Natural killer cell (primary cell): Measurements from ENCODE around the gene TRIM42. TPM values are rescaled to one million over a fixed set of nuclear protein-coding genes. Genes with fewer than 3 reads are reported as not detected.

Experiments used
- ATAC-seq, 3 donors: fragments of 150-1000 bp in 2 of 3; fragments of 200-7000 bp in 1 of 3; cut with Tn5 transposase; 1 replicate in 1 of 3; 2 replicates in 2 of 3; pipeline ENCODE4 v1.10.0; 2021; ENCODE audit warnings: mild to moderate bottlenecking in 2 of 3, moderate library complexity in 2 of 3
- DNase-seq, 2 donors: peaks; one replicate each; pipeline versions ENCODE4 v3.0.0 to v3.0.0-alpha.2; 2013 to 2021; ENCODE audit warnings: mixed read lengths in 1 of 2
- H3K27ac ChIP-seq: one replicate; pipeline ENCODE4 v1.5.1; 2013; ENCODE audit warnings: mild to moderate bottlenecking, low read length
- H3K27me3 ChIP-seq: one replicate; pipeline ENCODE4 v1.6.1; 2013; ENCODE audit warnings: low read length; ENCODE audit not compliant: control insufficient read depth, insufficient read depth
- H3K36me3 ChIP-seq: one replicate; pipeline ENCODE4 v1.6.1; 2013; ENCODE audit warnings: low read length; ENCODE audit not compliant: control insufficient read depth, insufficient read depth
- H3K4me1 ChIP-seq: one replicate; pipeline ENCODE4 v1.6.1; 2013; ENCODE audit warnings: low read length; ENCODE audit not compliant: control insufficient read depth, insufficient read depth
- H3K4me3 ChIP-seq: one replicate; pipeline ENCODE4 v1.5.1; 2013; ENCODE audit warnings: low read length
- H3K9me3 ChIP-seq: one replicate; pipeline ENCODE4 v1.6.1; 2013; ENCODE audit warnings: low read length; ENCODE audit not compliant: control insufficient read depth, insufficient read depth
- H3K27ac Mint-ChIP-seq, 2 donors: one replicate each; pipeline ENCODE4 v1.8.0; 2022; ENCODE audit warnings: mild to moderate bottlenecking in 2 of 2, mixed read lengths in 2 of 2, moderate library complexity in 1 of 2
- H3K27me3 Mint-ChIP-seq, 2 donors: one replicate each; pipeline ENCODE4 v1.8.0; 2022; ENCODE audit warnings: low read depth in 2 of 2, mixed read lengths in 2 of 2
- H3K36me3 Mint-ChIP-seq: one replicate; pipeline ENCODE4 v1.8.0; 2022; ENCODE audit warnings: mixed read lengths
- H3K4me1 Mint-ChIP-seq, 2 donors: one replicate each; pipeline ENCODE4 v1.8.0; 2022; ENCODE audit warnings: mixed read lengths in 2 of 2
- H3K4me3 Mint-ChIP-seq: one replicate; pipeline ENCODE4 v1.8.0; 2022; ENCODE audit warnings: mild to moderate bottlenecking, moderate library complexity, mixed read lengths
- H3K9me3 Mint-ChIP-seq, 2 donors: one replicate each; pipeline ENCODE4 v1.8.0; 2022; ENCODE audit warnings: mixed read lengths in 2 of 2
- WGBS: methylation state at CpG from one replicate; pipeline ENCODE4 v1.1.7; 2013; ENCODE audit warnings: missing lambda C conversion rate; ENCODE audit not compliant: insufficient coverage; 5-methylcytosine and 5-hydroxymethylcytosine counted together
- intact Hi-C: fragments of 100-400 bp; cut with micrococcal nuclease; formaldehyde crosslinking; loops from one replicate; pipeline ENCODE4 v1.14.2; 2022
- total RNA-seq, 4 donors: library from RNA; stranded (reverse); fragments of 120-200 nt in 1 of 4; gene quantifications; one replicate each; pipeline versions ENCODE4 v1.2.3 to v1.2.4, GENCODE V29; 2013 to 2022
- TF ChIP-seq, protein P1 (sequence below): fragments of 200-600 bp; IDR thresholded peaks from one replicate; pipeline ENCODE4 v1.8.0; 2022; ENCODE audit warnings: antibody characterized with exemption

Gene TRIM42
- total RNA-seq, 3 donors from 2014 or later (not counting 1 experiment from before 2014, with no cell fraction given): not detected

DNA sequence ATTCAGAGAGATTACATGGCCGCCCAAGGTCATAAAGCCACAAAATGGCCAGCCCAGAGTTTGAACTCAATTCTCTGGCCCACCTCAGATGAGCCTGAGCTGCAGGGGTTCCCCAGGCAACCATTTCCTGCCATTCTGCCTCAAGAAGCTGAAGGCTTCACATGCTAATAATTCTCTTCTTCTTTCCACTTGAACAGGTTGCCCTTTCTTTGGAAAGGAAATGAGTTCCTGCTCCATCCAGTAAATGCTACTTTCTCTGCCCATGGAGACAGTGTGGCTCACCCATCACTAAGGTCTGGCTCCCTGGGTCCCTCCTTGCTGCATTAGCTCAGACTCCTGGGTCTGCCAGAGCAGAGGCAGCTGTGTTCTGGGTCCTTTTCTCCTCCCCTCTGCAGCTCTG lies 48.2 kb downstream of the TRIM42 start:
- H3K36me3 ChIP-seq: no peaks in the 10 kb centered on the region
- no peaks in the 10 kb centered on the region for H3K9me3 ChIP-seq
- no peak overlapping the region for H3K27ac Mint-ChIP-seq
- no peaks in the 10 kb centered on the region for H3K36me3 Mint-ChIP-seq
- no peak overlapping the region for H3K4me3 ChIP-seq
- no peaks in the 10 kb centered on the region for H3K4me1 Mint-ChIP-seq
- whole genome bisulfite sequencing: 66% methylated on average over 1 of the region's 1 CpG
- no peak overlapping the region for H3K4me3 Mint-ChIP-seq
- DNase-seq (no peak), ATAC-seq (no peak)
- no peak overlapping the region for H3K27ac ChIP-seq
- peaks cover 0 to 6% of the 10 kb centered on the region in 2 donors for H3K27me3 Mint-ChIP-seq
- H3K27me3 ChIP-seq: no peaks in the 10 kb centered on the region
- H3K4me1 ChIP-seq: no peaks in the 10 kb centered on the region
- intact Hi-C loops: no loop called here
- TF ChIP-seq, protein P1, sequence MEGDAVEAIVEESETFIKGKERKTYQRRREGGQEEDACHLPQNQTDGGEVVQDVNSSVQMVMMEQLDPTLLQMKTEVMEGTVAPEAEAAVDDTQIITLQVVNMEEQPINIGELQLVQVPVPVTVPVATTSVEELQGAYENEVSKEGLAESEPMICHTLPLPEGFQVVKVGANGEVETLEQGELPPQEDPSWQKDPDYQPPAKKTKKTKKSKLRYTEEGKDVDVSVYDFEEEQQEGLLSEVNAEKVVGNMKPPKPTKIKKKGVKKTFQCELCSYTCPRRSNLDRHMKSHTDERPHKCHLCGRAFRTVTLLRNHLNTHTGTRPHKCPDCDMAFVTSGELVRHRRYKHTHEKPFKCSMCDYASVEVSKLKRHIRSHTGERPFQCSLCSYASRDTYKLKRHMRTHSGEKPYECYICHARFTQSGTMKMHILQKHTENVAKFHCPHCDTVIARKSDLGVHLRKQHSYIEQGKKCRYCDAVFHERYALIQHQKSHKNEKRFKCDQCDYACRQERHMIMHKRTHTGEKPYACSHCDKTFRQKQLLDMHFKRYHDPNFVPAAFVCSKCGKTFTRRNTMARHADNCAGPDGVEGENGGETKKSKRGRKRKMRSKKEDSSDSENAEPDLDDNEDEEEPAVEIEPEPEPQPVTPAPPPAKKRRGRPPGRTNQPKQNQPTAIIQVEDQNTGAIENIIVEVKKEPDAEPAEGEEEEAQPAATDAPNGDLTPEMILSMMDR: no peak
- H3K9me3 Mint-ChIP-seq: peaks cover 3 to 5% of the 10 kb centered on the region in 2 donors

DNA sequence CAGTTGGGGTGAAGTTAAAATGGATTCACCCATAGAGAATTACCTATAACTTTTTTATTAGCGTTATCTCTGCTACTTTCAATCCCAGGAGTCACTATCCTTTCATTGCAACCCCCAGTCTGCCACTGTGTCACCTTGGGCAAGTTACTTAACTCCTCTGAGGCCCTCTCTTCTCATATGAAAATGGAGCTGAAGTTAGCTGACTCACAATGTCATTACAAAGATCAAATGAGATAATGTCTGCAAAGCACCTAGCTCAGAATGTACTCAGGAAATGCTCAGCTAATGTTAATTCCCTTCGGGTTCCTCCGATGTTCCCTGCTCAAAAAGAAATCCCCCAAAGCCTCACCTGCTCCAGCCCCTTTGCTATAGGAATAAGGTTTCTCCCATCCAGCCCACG lies 50.0 kb downstream of the TRIM42 start:
- 77% methylated on average over 4 of the region's 4 CpGs for WGBS
- H3K4me3 Mint-ChIP-seq: no peak overlapping the region

DNA sequence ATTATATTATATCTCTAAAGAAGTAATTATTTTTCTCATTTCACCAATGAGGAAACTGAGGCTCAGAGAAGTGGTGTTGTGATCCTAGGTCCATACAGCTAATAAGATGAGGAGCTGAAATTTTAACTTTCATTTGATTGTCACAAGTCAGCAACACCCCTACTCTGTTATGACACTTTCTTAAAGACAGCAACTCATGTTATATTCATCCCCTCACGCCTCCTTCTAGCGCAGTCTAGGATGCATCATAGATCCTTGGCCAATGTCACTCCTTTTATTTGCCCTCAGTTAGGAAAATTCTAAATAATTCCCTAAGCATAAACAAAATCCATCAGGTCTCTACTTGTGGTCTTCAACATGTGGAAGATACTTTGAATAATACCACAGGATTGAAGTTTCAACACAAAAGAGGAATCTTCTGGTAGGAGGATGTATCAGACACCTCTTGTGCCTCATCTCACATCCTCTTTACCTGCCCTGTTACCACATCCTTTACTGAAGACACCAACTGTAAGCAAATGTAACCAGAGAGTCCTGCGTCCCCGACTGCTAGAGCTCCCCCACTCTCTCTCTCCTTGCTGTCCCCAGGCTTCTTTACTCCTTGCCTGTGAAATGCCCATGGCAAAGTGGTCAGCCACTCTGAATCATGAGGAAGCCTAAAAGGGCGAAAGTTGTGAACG lies 53.7 kb downstream of the TRIM42 start:
- intact Hi-C loops: loop anchor here (10.0 kb wide), 1 partner anchor 1307 kb away; no protein-coding TSS in a partner anchor

More for the DNA sequence above, 50.0 kb downstream of the TRIM42 start:
- no peak for DNase-seq
- Mint-ChIP-seq H3K4me1 (no peaks in the 10 kb centered on the region), H3K9me3 (peaks cover 2 to 4% of the 10 kb centered on the region in 2 donors), H3K36me3 (no peaks in the 10 kb centered on the region), H3K27me3 (peaks cover 0 to 10% of the 10 kb centered on the region in 2 donors), H3K27ac (no peak overlapping the region)
- Histone ChIP-seq H3K27me3 (no peaks in the 10 kb centered on the region), H3K36me3 (no peaks in the 10 kb centered on the region), H3K9me3 (no peaks in the 10 kb centered on the region), H3K4me1 (no peaks in the 10 kb centered on the region), H3K4me3 (no peak overlapping the region), H3K27ac (no peak overlapping the region)
- TF ChIP-seq, protein P1: no peak
- no peak for ATAC-seq
- intact Hi-C loops: no loop called here

More for the DNA sequence above, 53.7 kb downstream of the TRIM42 start:
- H3K9me3 ChIP-seq: no peaks in the 10 kb centered on the region
- Mint-ChIP-seq H3K27me3 (peaks cover 4 to 10% of the 10 kb centered on the region in 2 donors), H3K4me3 (no peak overlapping the region), H3K36me3 (no peaks in the 10 kb centered on the region), H3K4me1 (no peaks in the 10 kb centered on the region), H3K27ac (no peak overlapping the region), H3K9me3 (peaks cover 0 to 2% of the 10 kb centered on the region in 2 donors)
- WGBS: 74% methylated on average over 6 of the region's 6 CpGs
- H3K27me3 ChIP-seq: no peaks in the 10 kb centered on the region
- no peak overlapping the region for H3K27ac ChIP-seq
- H3K4me3 ChIP-seq: no peak overlapping the region
- no peaks in the 10 kb centered on the region for H3K4me1 ChIP-seq
- no peaks in the 10 kb centered on the region for H3K36me3 ChIP-seq
- ATAC-seq (no peak), DNase-seq (no peak)
- TF ChIP-seq, protein P1: no peak
